ENCODE measurements around the gene NTN4. TPM values are rescaled to one million over a fixed set of nuclear protein-coding genes. Genes with fewer than 3 reads are reported as not detected.

Gene NTN4
- total RNA-seq, 1 experiment from 2014 or later = 0.17 TPM

DNA sequence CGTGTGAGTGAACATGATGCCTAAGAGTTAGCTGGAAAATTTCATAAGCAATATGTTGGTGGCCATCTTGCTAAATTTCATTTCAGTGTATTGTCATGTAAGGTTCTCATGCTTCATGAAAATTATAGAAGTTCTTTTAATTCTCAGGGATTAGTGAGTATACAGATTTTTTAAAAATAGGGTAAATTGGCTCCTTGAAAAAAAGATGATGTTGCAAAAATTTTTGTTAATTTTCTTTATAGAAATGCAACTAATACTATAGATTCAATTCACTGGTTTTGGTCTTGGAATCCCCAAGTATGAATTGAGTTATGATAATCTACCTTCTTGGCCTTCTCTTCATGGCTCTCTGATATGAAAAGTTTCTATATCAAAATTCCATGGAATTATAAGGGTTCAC, 75.4 kb downstream of the NTN4 start:
- H3K27ac ChIP-seq (ENCODE audit: insufficient read length, low read depth, low read length) = no peak overlapping the region
- no peak overlapping the region for H3K4ac ChIP-seq (ENCODE audit: low read depth, low read length)
- no peak overlapping the region for H3T11ph ChIP-seq (ENCODE audit: low read length)
- no peaks in the 10 kb centered on the region for H3K79me1 ChIP-seq (ENCODE audit: insufficient read depth, low read depth, low read length, poor library complexity, severe bottlenecking)
- H4K91ac ChIP-seq (ENCODE audit: insufficient read length, low read depth, low read length) = no peak overlapping the region
- no peak for DNase-seq
- H3K56ac ChIP-seq (ENCODE audit: insufficient read length, low read depth, low read length) = no peak overlapping the region
- H2AFZ ChIP-seq (ENCODE audit: low read length) = no peak overlapping the region
- no peak overlapping the region for H4K5ac ChIP-seq (ENCODE audit: insufficient read length, low read depth, low read length)
- Mint-ChIP-seq H3K4me3 (no peak overlapping the region), H3K4me1 (peaks cover 6 to 13% of the 10 kb centered on the region in 2 experiments), H3K9me3 (no peaks in the 10 kb centered on the region), H3K27me3 (ENCODE audit: low read depth) (no peaks in the 10 kb centered on the region), H3K27ac (no peak overlapping the region), H3K36me3 (ENCODE audit: insufficient read depth in 1 of 3, low read depth in 3 of 3) (no peaks in the 10 kb centered on the region; a peak in 1 of 7 replicates)
- no peak overlapping the region for H2BK15ac ChIP-seq (ENCODE audit: low read depth, low read length)
- H4K8ac ChIP-seq (replicated peaks; ENCODE audit: insufficient read length, low read depth, low read length) = no peak overlapping the region
- H3K27me3 ChIP-seq (ENCODE audit: insufficient read depth, low read length) = no peaks in the 10 kb centered on the region
- no peak overlapping the region for H3K23ac ChIP-seq (ENCODE audit: insufficient read length, low read depth, low read length)
- H3K9ac ChIP-seq (ENCODE audit: extremely low read depth, insufficient read length, low read length) = no peak overlapping the region
- TF ChIP-seq, protein P1, sequence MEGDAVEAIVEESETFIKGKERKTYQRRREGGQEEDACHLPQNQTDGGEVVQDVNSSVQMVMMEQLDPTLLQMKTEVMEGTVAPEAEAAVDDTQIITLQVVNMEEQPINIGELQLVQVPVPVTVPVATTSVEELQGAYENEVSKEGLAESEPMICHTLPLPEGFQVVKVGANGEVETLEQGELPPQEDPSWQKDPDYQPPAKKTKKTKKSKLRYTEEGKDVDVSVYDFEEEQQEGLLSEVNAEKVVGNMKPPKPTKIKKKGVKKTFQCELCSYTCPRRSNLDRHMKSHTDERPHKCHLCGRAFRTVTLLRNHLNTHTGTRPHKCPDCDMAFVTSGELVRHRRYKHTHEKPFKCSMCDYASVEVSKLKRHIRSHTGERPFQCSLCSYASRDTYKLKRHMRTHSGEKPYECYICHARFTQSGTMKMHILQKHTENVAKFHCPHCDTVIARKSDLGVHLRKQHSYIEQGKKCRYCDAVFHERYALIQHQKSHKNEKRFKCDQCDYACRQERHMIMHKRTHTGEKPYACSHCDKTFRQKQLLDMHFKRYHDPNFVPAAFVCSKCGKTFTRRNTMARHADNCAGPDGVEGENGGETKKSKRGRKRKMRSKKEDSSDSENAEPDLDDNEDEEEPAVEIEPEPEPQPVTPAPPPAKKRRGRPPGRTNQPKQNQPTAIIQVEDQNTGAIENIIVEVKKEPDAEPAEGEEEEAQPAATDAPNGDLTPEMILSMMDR (conservative IDR thresholded peaks at IDR 0.05) = no peak
- H3K9me3 ChIP-seq (ENCODE audit: control insufficient read depth, low read depth, low read length) = no peaks in the 10 kb centered on the region
- no peak overlapping the region for H3K18ac ChIP-seq (ENCODE audit: insufficient read length, low read depth, low read length)
- no peak overlapping the region for H3K4me2 ChIP-seq (ENCODE audit: insufficient read depth, insufficient read length, low read length)
- H2BK12ac ChIP-seq (ENCODE audit: insufficient read length, low read depth, low read length) = no peak overlapping the region
- no peaks in the 10 kb centered on the region for H3K23me2 ChIP-seq (ENCODE audit: insufficient read length, low read depth, low read length, poor library complexity, severe bottlenecking)
- no peak overlapping the region for H3K14ac ChIP-seq (ENCODE audit: insufficient read depth, low read length)
- peaks cover 2% of the 10 kb centered on the region; the same call in 1 of the 2 replicates for H3K4me1 ChIP-seq (ENCODE audit: insufficient read depth, low read length)
- no peak overlapping the region for H2BK5ac ChIP-seq (ENCODE audit: insufficient read length, low read length)
- H4K20me1 ChIP-seq (ENCODE audit: control insufficient read depth, insufficient read depth, insufficient read length) = no peaks in the 10 kb centered on the region
- no peak overlapping the region for H2BK120ac ChIP-seq (ENCODE audit: low read depth, low read length, poor library complexity, severe bottlenecking)
- no peak overlapping the region for H2BK20ac ChIP-seq (ENCODE audit: low read depth, low read length, poor library complexity, severe bottlenecking)
- WGBS (ENCODE audit: extremely low coverage, insufficient read length, low lambda C conversion rate) = no CpG with 5 or more reads among the region's 1 CpG
- H2AK5ac ChIP-seq (ENCODE audit: insufficient read length, low read length) = no peak overlapping the region
- H3K79me2 ChIP-seq (ENCODE audit: insufficient read depth, low read length) = no peaks in the 10 kb centered on the region
